Upper lobe of right lung (tissue), 1 donor: Measurements from ENCODE around the gene ILKAP. TPM values are rescaled to one million over a fixed set of nuclear protein-coding genes. Genes with fewer than 3 reads are reported as not detected.
A peak's percentile ranks its signal among the peaks of the same experiment; 100 is the strongest.

Experiments used
- ATAC-seq: fragments of 200-7000 bp; cut with Tn5 transposase; one replicate; pipeline ENCODE4 v1.9.1; 2020; ENCODE audit warnings: mild to moderate bottlenecking, moderate library complexity
- DNase-seq: peaks from one replicate; pipeline ENCODE4 v3.0.0-alpha.2; 2020
- H3K27ac ChIP-seq: fragments of 200-600 bp; one replicate; pipeline ENCODE4 v1.8.0; 2022
- H3K27me3 ChIP-seq: fragments of 200-600 bp; one replicate; pipeline ENCODE4 v1.8.0; 2022; ENCODE audit warnings: mild to moderate bottlenecking
- H3K36me3 ChIP-seq: fragments of 200-600 bp; one replicate; pipeline ENCODE4 v1.8.0; 2022
- H3K4me1 ChIP-seq: fragments of 200-600 bp; one replicate; pipeline ENCODE4 v1.8.0; 2022
- H3K4me3 ChIP-seq: fragments of 200-600 bp; one replicate; pipeline ENCODE4 v1.8.0; 2022; ENCODE audit warnings: mild to moderate bottlenecking
- H3K9me3 ChIP-seq: fragments of 200-600 bp; one replicate; pipeline ENCODE4 v1.8.0; 2022
- CTCF ChIP-seq: fragments of 200-600 bp; IDR thresholded peaks from one replicate; pipeline ENCODE4 v1.8.0; 2022; ENCODE audit warnings: antibody characterized with exemption
- intact Hi-C: fragments of 100-400 bp; cut with DNase I; formaldehyde crosslinking; loops from one replicate; pipeline ENCODE4 v1.11.0; 2022
- total RNA-seq: library from RNA; stranded (reverse); fragmentation: NEBNext Ultra II Directional; extraction: Animal tissue kit (Norgen Biotek cat#: 25700); gene quantifications from one replicate; pipeline ENCODE4 v1.2.1, GENCODE V29; 2021
- donor health status: DM: no; HTN: yes; CAD: no; lungs with severe emphysema.

Gene ILKAP
- total RNA-seq, 1 donor from 2014 or later: 47.2 TPM

- H3K27ac ChIP-seq: no peak overlapping the region
- no peak overlapping the region for H3K4me3 ChIP-seq
- H3K9me3 ChIP-seq: no peaks in the 10 kb centered on the region
- no peak for ATAC-seq
- no peaks in the 10 kb centered on the region for H3K27me3 ChIP-seq
- no peak for DNase-seq
- H3K36me3 ChIP-seq: no peaks in the 10 kb centered on the region
- intact Hi-C loops: no loop called here
- no peaks in the 10 kb centered on the region for H3K4me1 ChIP-seq
- no peak for TF ChIP-seq CTCF
Measured at GRCh38 chr2:238145046-238145445, 58.4 kb downstream of the ILKAP start.

- no peaks in the 10 kb centered on the region for H3K9me3 ChIP-seq
- intact Hi-C loops: no loop called here
- H3K4me3 ChIP-seq: no peak overlapping the region
- H3K27me3 ChIP-seq: no peaks in the 10 kb centered on the region
- H3K4me1 ChIP-seq: no peaks in the 10 kb centered on the region
- DNase-seq (no peak), ATAC-seq (no peak)
- H3K27ac ChIP-seq: no peak overlapping the region
- H3K36me3 ChIP-seq: no peaks in the 10 kb centered on the region
- no peak for TF ChIP-seq CTCF
Measured at GRCh38 chr2:238144262-238144661, 59.2 kb downstream of the ILKAP start.

GRCh38 chr2:238143239-238143951 lies 60.1 kb downstream of the ILKAP start:
- no peak for TF ChIP-seq CTCF
- Histone ChIP-seq H3K4me3 (no peak overlapping the region), H3K27me3 (no peaks in the 10 kb centered on the region), H3K9me3 (no peaks in the 10 kb centered on the region), H3K36me3 (no peaks in the 10 kb centered on the region), H3K4me1 (no peaks in the 10 kb centered on the region), H3K27ac (no peak overlapping the region)
- no peak for ATAC-seq
- no peak for DNase-seq
- intact Hi-C loops: no loop called here

GRCh38 chr2:238142382-238143205 lies 60.9 kb downstream of the ILKAP start:
- no peak overlapping the region for H3K27ac ChIP-seq
- ATAC-seq: no peak
- H3K36me3 ChIP-seq: no peaks in the 10 kb centered on the region
- H3K9me3 ChIP-seq: no peaks in the 10 kb centered on the region
- DNase-seq: no peak
- H3K4me3 ChIP-seq: no peak overlapping the region
- H3K27me3 ChIP-seq: no peaks in the 10 kb centered on the region
- peaks cover 2% of the 10 kb centered on the region for H3K4me1 ChIP-seq
- intact Hi-C loops: no loop called here
- no peak for TF ChIP-seq CTCF

GRCh38 chr2:238141541-238142318 lies 61.8 kb downstream of the ILKAP start:
- DNase-seq (peak; percentile 83), ATAC-seq (peak; percentile 61)
- Histone ChIP-seq H3K9me3 (no peaks in the 10 kb centered on the region), H3K27me3 (no peaks in the 10 kb centered on the region), H3K36me3 (no peaks in the 10 kb centered on the region), H3K4me1 (peaks cover 5% of the 10 kb centered on the region), H3K27ac (no peak overlapping the region), H3K4me3 (no peak overlapping the region)
- intact Hi-C loops: no loop called here
- no peak for TF ChIP-seq CTCF
